HepG2 (cell line): ENCODE data around the gene SERPINI1. TPM values are rescaled to one million over a fixed set of nuclear protein-coding genes. Genes with fewer than 3 reads are reported as not detected.

Experiments
- ATAC-seq: fragments of 200-7000 bp; cut with Tn5 transposase; 3 replicates; pipeline ENCODE4 v1.9.1; 2020; ENCODE audit warnings: mild to moderate bottlenecking, moderate library complexity
- BruUV-seq: library from RNA; stranded (reverse); fragments of 400-500 nt; replicated peaks from 2 replicates; lab custom pipeline; 2021; lab: Mats Ljungman, UMichigan
- CTCF ChIA-PET: fragments of 300-600 bp; formaldehyde crosslinking; extraction: SDS; loops from one replicate; lab custom pipeline; 2021; ENCODE audit warnings: low total read pairs, inconsistent platforms, low intra/inter-chr PET ratio; lab: Yijun Ruan, JAX
- POLR2A ChIA-PET: fragments of 350-600 bp; sonication (Branson Sonifier 250); formaldehyde crosslinking; loops from one replicate; lab custom pipeline; 2020; ENCODE audit warnings: antibody characterized with exemption, inconsistent platforms; lab: Yijun Ruan, JAX
- DNase-seq: peaks from one replicate; pipeline ENCODE4 v3.0.0-alpha.2; 2015; ENCODE audit warnings: low spot score
- FAIRE-seq: peaks from 3 replicates; lab custom pipeline; 2011; peaks lifted over from hg19 to GRCh38; lab: Jason Lieb, UNC
- H2AFZ ChIP-seq: one replicate; pipeline ENCODE4 v1.6.1; 2011; ENCODE audit warnings: low read length, inconsistent platforms
- H3K27ac ChIP-seq: fragments of 300-600 bp; 3 replicates; pipeline ENCODE4 v1.8.0; 2011; ENCODE audit warnings: mixed run types, mild to moderate bottlenecking, mixed read lengths, low read length, inconsistent platforms; ENCODE audit not compliant: insufficient read depth; ENCODE audit errors: extremely low read length
- H3K27me3 ChIP-seq, 2 experiments: fragments of 200-600 bp in 1 of 2; 2 replicates in 1 of 2; 3 replicates in 1 of 2; pipeline versions ENCODE4 v1.6.0 to v1.8.0; 2011; ENCODE audit warnings: low read length in 2 of 2, mild to moderate bottlenecking in 2 of 2, moderate library complexity in 2 of 2, inconsistent platforms in 1 of 2; ENCODE audit not compliant: insufficient read depth in 2 of 2, control insufficient read depth in 1 of 2
- H3K36me3 ChIP-seq, 2 experiments: fragments of 200-600 bp in 1 of 2; replicated peaks in 1 of 2; 2 replicates in 1 of 2; 3 replicates in 1 of 2; pipeline versions ENCODE4 v1.5.1 to v1.8.0; 2011; ENCODE audit warnings: low read length in 2 of 2, inconsistent platforms in 1 of 2; ENCODE audit not compliant: insufficient read depth in 2 of 2, control insufficient read depth in 1 of 2
- H3K4me1 ChIP-seq: 2 replicates; pipeline ENCODE4 v1.5.1; 2012; ENCODE audit warnings: low read length, inconsistent platforms; ENCODE audit not compliant: insufficient read depth
- H3K4me2 ChIP-seq: 2 replicates; pipeline ENCODE4 v1.6.0; 2011; ENCODE audit warnings: low read depth, low read length, inconsistent platforms
- H3K4me3 ChIP-seq, 3 experiments: fragments of 200-600 bp in 1 of 3; sonication (generic), shearing (Covaris generic) in 1 of 3; replicated peaks in 1 of 3; 2 replicates each; pipeline ENCODE4 v1.5.1; 2011 to 2016; ENCODE audit warnings: low read length in 3 of 3, inconsistent platforms in 2 of 3, low read depth in 2 of 3, mild to moderate bottlenecking in 2 of 3, control low read depth in 1 of 3, mixed read lengths in 1 of 3; ENCODE audit not compliant: insufficient read depth in 1 of 3
- H3K79me2 ChIP-seq: one replicate; pipeline ENCODE4 v1.6.1; 2011; ENCODE audit warnings: low read length, inconsistent platforms; ENCODE audit not compliant: insufficient read depth
- H3K9ac ChIP-seq: 2 replicates; pipeline ENCODE4 v1.6.0; 2011; ENCODE audit warnings: mild to moderate bottlenecking, low read depth, low read length, inconsistent platforms; ENCODE audit not compliant: insufficient read depth
- H3K9me3 ChIP-seq: 2 replicates; pipeline ENCODE4 v1.5.1; 2012; ENCODE audit warnings: mild to moderate bottlenecking, low read length
- H4K20me1 ChIP-seq: 2 replicates; pipeline ENCODE4 v1.6.0; 2011; ENCODE audit warnings: inconsistent platforms, mild to moderate bottlenecking, low read length, moderate library complexity; ENCODE audit not compliant: insufficient read depth
- CBX1 ChIP-seq: IDR thresholded peaks from one replicate; pipeline ENCODE4 v1.6.1; 2016; ENCODE audit warnings: antibody characterized with exemption, low read depth
- CEBPB ChIP-seq: IDR thresholded peaks from 2 replicates; pipeline ENCODE4 v1.6.1; 2011; ENCODE audit warnings: low read depth, low read length, improper control_type of control experiment, borderline replicate concordance
- ELF3 ChIP-seq: IDR thresholded peaks from 2 replicates; pipeline ENCODE4 v1.6.1; 2016; ENCODE audit warnings: missing genetic modification reagents, missing compliant biosample characterization
- FOSL2 ChIP-seq: sonication (generic); formaldehyde crosslinking; IDR thresholded peaks from 2 replicates; pipeline ENCODE4 v1.4.0; 2020; ENCODE audit warnings: missing genetic modification reagents
- KMT2A ChIP-seq: sonication (generic); formaldehyde crosslinking; IDR thresholded peaks from 2 replicates; pipeline ENCODE4 v1.4.0; 2020; ENCODE audit warnings: missing genetic modification reagents
- NAIF1 ChIP-seq: sonication (generic); formaldehyde crosslinking; IDR thresholded peaks from 2 replicates; pipeline ENCODE4 v1.5.0; 2020; ENCODE audit warnings: mild to moderate bottlenecking, missing genetic modification reagents, borderline replicate concordance
- PHB2 ChIP-seq: fragments of 450-650 bp; IDR thresholded peaks from 2 replicates; pipeline ENCODE4 v1.6.1; 2018; ENCODE audit not compliant: partially characterized antibody
- SKI ChIP-seq: fragments of 450-650 bp; IDR thresholded peaks from one replicate; pipeline ENCODE4 v1.6.1; 2018; ENCODE audit warnings: mild to moderate bottlenecking; ENCODE audit not compliant: partially characterized antibody
- SMAD1 ChIP-seq: sonication (generic); formaldehyde crosslinking; IDR thresholded peaks from 2 replicates; pipeline ENCODE4 v1.4.0; 2020; ENCODE audit warnings: missing genetic modification reagents, low read depth, mild to moderate bottlenecking, borderline replicate concordance
- SMARCC2 ChIP-seq: fragments of 450-650 bp; IDR thresholded peaks from 2 replicates; pipeline ENCODE4 v1.6.1; 2017; ENCODE audit warnings: antibody characterized with exemption, mild to moderate bottlenecking
- ZBTB21 ChIP-seq: sonication (generic); formaldehyde crosslinking; IDR thresholded peaks from 2 replicates; pipeline ENCODE4 v1.4.0; 2020; ENCODE audit warnings: missing genetic modification reagents
- ZFP82 ChIP-seq: sonication (generic); formaldehyde crosslinking; IDR thresholded peaks from 2 replicates; pipeline ENCODE4 v1.5.1; 2020; ENCODE audit warnings: mild to moderate bottlenecking, missing genetic modification reagents, borderline replicate concordance
- ZNF326 ChIP-seq: sonication (generic); formaldehyde crosslinking; IDR thresholded peaks from 2 replicates; pipeline ENCODE4 v1.4.0; 2020; ENCODE audit warnings: missing genetic modification reagents, borderline replicate concordance
- ZNF468 ChIP-seq: sonication (generic); formaldehyde crosslinking; IDR thresholded peaks from 2 replicates; pipeline ENCODE4 v1.8.0; 2022; ENCODE audit warnings: mild to moderate bottlenecking, moderate library complexity, missing genetic modification reagents
- ZNF780A ChIP-seq: sonication (generic); formaldehyde crosslinking; IDR thresholded peaks from 2 replicates; pipeline ENCODE4 v1.8.0; 2022; ENCODE audit warnings: mild to moderate bottlenecking, missing genetic modification reagents, moderate library complexity
- ZNF891 ChIP-seq: sonication (generic); formaldehyde crosslinking; IDR thresholded peaks from 2 replicates; pipeline ENCODE4 v1.5.0; 2020; ENCODE audit warnings: mild to moderate bottlenecking, missing genetic modification reagents
- WGBS: methylation state at CpG from one replicate; pipeline ENCODE4 v1.1.6; 2017; ENCODE audit warnings: low lambda C conversion rate; 5-methylcytosine and 5-hydroxymethylcytosine counted together
- in situ Hi-C: cut with HindIII; loops from 2 replicates; pipeline ENCODE4 v1.10.0; 2017; ENCODE audit warnings: low pct_unique_long_range_greater_than_20kb; ENCODE audit not compliant: extremely low pct_ligation_motif_present
- intact Hi-C: fragments of 100-400 bp; cut with micrococcal nuclease; formaldehyde crosslinking; loops from one replicate; pipeline ENCODE4 v1.10.0; 2022; ENCODE audit not compliant: unreplicated experiment
- polyA plus RNA-seq, 8 experiments: library from polyadenylated mRNA; depleted of rRNA in 3 of 8; stranded (reverse) in 7 of 8; unstranded in 1 of 8; fragments of >200 nt; fragmentation: Illumina TruSeq in 4 of 8; extraction: Trizol in 4 of 8; gene quantifications; 2 replicates each; pipeline versions ENCODE4 v1.2.1 to v1.2.3, GENCODE V29; 2011 to 2016; ENCODE audit warnings: low read depth in 4 of 8, missing spikeins in 1 of 8, mixed read lengths in 1 of 8; ENCODE audit not compliant: insufficient read depth in 1 of 8
- total RNA-seq, 5 experiments: library from RNA; depleted of rRNA; stranded (reverse); fragments of >200 nt; fragmentation: Illumina TruSeq; extraction: Trizol; gene quantifications; 2 replicates each; pipeline ENCODE4 v1.2.3, GENCODE V29; 2016; ENCODE audit warnings: low read depth in 1 of 5
- TF ChIP-seq, protein P1 (sequence below): sonication (generic); formaldehyde crosslinking; IDR thresholded peaks from 2 replicates; pipeline ENCODE4 v1.5.1; 2020; ENCODE audit warnings: mild to moderate bottlenecking, missing genetic modification reagents, borderline replicate concordance
- TF ChIP-seq, protein P2 (sequence below), 2 experiments: sonication (generic) in 1 of 2; formaldehyde crosslinking in 1 of 2; IDR thresholded peaks; 2 replicates each; pipeline versions ENCODE4 v1.5.1 to v1.6.1; 2011 to 2020; ENCODE audit warnings: borderline replicate concordance in 1 of 2, low read depth in 1 of 2, low read length in 1 of 2, mild to moderate bottlenecking in 1 of 2, missing genetic modification reagents in 1 of 2, moderate library complexity in 1 of 2

Gene SERPINI1
- total and polyA plus RNA-seq, 2 of the 13 experiments (the other 11 are each of a cell fraction or from before 2014, with no cell fraction given): 14.7 to 58.0 TPM

DNA sequence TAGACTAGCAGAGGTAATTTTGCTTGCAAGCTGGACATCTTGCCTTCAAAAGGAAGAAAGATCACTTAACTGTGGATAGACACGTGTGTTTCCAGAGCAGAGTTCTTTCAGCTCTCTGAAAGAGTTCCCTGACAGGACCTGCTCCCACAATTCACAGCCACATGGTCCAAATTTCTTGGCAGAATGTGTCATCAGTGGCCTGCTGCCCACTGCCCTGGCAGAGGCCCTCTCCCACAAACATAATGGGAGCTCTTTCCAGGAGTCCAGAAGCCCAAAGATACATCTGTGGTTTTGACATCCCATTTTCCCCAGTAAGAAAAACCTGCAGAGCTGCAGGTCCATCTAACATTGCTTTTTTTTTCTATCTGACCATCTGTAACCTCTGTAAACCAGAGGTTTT, 48.3 kb downstream of the SERPINI1 start (continued):
- TF ChIP-seq ZFP82 (no peak), SMARCC2 (no peak), SKI (no peak), ELF3 (CRISPR knock-in tag) (no peak), ZNF468 (no peak), ZNF891 (CRISPR knock-in tag) (no peak), KMT2A (CRISPR knock-in tag) (no peak), ZNF780A (no peak)
- TF ChIP-seq, all 625 proteins: peak for 0

DNA sequence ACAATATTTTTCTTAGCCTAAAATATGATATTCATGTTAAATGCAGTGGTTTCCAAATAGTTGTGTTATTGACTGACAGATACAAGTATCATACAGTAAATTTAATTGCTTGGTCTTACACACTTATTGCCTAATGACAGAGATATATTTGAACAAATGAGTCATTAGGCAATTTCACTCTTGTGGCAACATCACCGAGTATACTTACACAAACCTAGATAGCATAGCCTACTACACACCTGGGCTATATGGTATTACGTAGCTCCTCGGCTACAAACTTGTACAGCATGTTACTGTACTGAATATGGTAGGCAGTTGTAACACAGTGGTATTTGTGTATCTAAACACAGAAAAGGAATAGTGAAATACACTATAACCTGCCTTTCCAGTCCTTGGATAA, 50.3 kb downstream of the SERPINI1 start:
- intact Hi-C loops (no loop called here), in situ Hi-C loops (no loop called here)
- H3K27me3 ChIP-seq: no peaks in the 10 kb centered on the region
- ChIA-PET CTCF (no interaction called here), POLR2A (no interaction called here)
- no peak overlapping the region for H3K27ac ChIP-seq
- ATAC-seq: no peak
- H3K79me2 ChIP-seq: no peaks in the 10 kb centered on the region
- no peaks in the 10 kb centered on the region for H4K20me1 ChIP-seq
- no peaks in the 10 kb centered on the region for H3K36me3 ChIP-seq
- WGBS: 54% methylated on average over 3 of the region's 3 CpGs
- no peak overlapping the region for H3K9ac ChIP-seq
- no peak for FAIRE-seq
- BruUV-seq: no TSS peak
- H3K4me2 ChIP-seq: no peak overlapping the region
- DNase-seq: no peak
- H3K4me3 ChIP-seq: no peak overlapping the region
- H3K9me3 ChIP-seq: no peaks in the 10 kb centered on the region
- no peak overlapping the region for H2AFZ ChIP-seq
- H3K4me1 ChIP-seq: peaks cover 26% of the 10 kb centered on the region
- TF ChIP-seq CEBPB: peak; percentile 71; the same call in 1 of the 2 replicates
- TF ChIP-seq CBX1: no peak
- TF ChIP-seq SMAD1 (CRISPR knock-in tag): no peak
- TF ChIP-seq ZBTB21 (CRISPR knock-in tag): no peak
- no peak for TF ChIP-seq ZNF326
- TF ChIP-seq, protein P1, sequence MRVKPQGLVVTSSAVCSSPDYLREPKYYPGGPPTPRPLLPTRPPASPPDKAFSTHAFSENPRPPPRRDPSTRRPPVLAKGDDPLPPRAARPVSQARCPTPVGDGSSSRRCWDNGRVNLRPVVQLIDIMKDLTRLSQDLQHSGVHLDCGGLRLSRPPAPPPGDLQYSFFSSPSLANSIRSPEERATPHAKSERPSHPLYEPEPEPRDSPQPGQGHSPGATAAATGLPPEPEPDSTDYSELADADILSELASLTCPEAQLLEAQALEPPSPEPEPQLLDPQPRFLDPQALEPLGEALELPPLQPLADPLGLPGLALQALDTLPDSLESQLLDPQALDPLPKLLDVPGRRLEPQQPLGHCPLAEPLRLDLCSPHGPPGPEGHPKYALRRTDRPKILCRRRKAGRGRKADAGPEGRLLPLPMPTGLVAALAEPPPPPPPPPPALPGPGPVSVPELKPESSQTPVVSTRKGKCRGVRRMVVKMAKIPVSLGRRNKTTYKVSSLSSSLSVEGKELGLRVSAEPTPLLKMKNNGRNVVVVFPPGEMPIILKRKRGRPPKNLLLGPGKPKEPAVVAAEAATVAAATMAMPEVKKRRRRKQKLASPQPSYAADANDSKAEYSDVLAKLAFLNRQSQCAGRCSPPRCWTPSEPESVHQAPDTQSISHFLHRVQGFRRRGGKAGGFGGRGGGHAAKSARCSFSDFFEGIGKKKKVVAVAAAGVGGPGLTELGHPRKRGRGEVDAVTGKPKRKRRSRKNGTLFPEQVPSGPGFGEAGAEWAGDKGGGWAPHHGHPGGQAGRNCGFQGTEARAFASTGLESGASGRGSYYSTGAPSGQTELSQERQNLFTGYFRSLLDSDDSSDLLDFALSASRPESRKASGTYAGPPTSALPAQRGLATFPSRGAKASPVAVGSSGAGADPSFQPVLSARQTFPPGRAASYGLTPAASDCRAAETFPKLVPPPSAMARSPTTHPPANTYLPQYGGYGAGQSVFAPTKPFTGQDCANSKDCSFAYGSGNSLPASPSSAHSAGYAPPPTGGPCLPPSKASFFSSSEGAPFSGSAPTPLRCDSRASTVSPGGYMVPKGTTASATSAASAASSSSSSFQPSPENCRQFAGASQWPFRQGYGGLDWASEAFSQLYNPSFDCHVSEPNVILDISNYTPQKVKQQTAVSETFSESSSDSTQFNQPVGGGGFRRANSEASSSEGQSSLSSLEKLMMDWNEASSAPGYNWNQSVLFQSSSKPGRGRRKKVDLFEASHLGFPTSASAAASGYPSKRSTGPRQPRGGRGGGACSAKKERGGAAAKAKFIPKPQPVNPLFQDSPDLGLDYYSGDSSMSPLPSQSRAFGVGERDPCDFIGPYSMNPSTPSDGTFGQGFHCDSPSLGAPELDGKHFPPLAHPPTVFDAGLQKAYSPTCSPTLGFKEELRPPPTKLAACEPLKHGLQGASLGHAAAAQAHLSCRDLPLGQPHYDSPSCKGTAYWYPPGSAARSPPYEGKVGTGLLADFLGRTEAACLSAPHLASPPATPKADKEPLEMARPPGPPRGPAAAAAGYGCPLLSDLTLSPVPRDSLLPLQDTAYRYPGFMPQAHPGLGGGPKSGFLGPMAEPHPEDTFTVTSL (CRISPR knock-in tag): no peak
- peak; percentile 35; the same call in 1 of the 2 replicates for TF ChIP-seq FOSL2
- TF ChIP-seq, protein P2, sequence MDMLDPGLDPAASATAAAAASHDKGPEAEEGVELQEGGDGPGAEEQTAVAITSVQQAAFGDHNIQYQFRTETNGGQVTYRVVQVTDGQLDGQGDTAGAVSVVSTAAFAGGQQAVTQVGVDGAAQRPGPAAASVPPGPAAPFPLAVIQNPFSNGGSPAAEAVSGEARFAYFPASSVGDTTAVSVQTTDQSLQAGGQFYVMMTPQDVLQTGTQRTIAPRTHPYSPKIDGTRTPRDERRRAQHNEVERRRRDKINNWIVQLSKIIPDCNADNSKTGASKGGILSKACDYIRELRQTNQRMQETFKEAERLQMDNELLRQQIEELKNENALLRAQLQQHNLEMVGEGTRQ (IDR thresholded peaks at IDR 0.05; ENCODE audit: low read depth, low read length): no peak
- TF ChIP-seq, protein P2 (CRISPR knock-in tag; IDR thresholded peaks at IDR 0.05; ENCODE audit: borderline replicate concordance): no peak
- TF ChIP-seq NAIF1 (CRISPR knock-in tag): no peak
- TF ChIP-seq PHB2: no peak
